Measurements from ENCODE around the gene CTDP1. TPM values are rescaled to one million over a fixed set of nuclear protein-coding genes. Genes with fewer than 3 reads are reported as not detected.

The CTDP1 gene
- total RNA-seq, 1 experiment from 2014 or later, result 24.9 TPM

- Histone ChIP-seq H3K27me3 (ENCODE audit: insufficient read depth, low read length) (no peaks in the 10 kb centered on the region), H3K79me2 (ENCODE audit: insufficient read depth, low read length) (peaks cover 6% of the 10 kb centered on the region), H3K9me2 (ENCODE audit: insufficient read depth) (no peaks in the 10 kb centered on the region), H3K36me3 (ENCODE audit: control insufficient read depth in 1 of 2, insufficient read depth in 2 of 2, low read length in 2 of 2) (peaks cover 11 to 23% of the 10 kb centered on the region in 2 experiments; a peak in 3 of 4 replicates), H2AFZ (ENCODE audit: low read depth, low read length, poor library complexity, severe bottlenecking) (no peak overlapping the region), H3K4me2 (ENCODE audit: low read length) (no peak overlapping the region), H4K20me1 (ENCODE audit: insufficient read depth) (no peaks in the 10 kb centered on the region), H3K27ac (ENCODE audit: low read depth, low read length) (no peak overlapping the region), H3K9me3 (ENCODE audit: control insufficient read depth in 1 of 2, insufficient read depth in 1 of 2, low read depth in 1 of 2, low read length in 2 of 2) (no peaks in the 10 kb centered on the region), H3K4me1 (ENCODE audit: control insufficient read depth in 1 of 2, insufficient read depth in 2 of 2, low read length in 2 of 2) (no peaks in the 10 kb centered on the region), H3K9ac (ENCODE audit: low read length) (no peak overlapping the region), H3K4me3 (replicated peaks in 1 of 2; ENCODE audit: low read depth in 1 of 2, low read length in 2 of 2) (no peak overlapping the region)
- ChIA-PET RAD21 (ENCODE audit: low non-redundant PET in 1 of 2, low total read pairs in 2 of 2, uncharacterized antibody in 2 of 2, unreplicated experiment in 2 of 2) (no interaction called here), CTCF (no interaction called here), POLR2A (no interaction called here)
- DNase-seq (ENCODE audit: low read depth, low spot score) (no peak), ATAC-seq (no peak)
- BruUV-seq (replicated peaks), result no TSS peak
- TF ChIP-seq POLR2AphosphoS5 (IDR thresholded peaks at IDR 0.05; ENCODE audit: low read depth, low read length) (no peak), TCF7L2 (IDR thresholded peaks at IDR 0.05; ENCODE audit: borderline replicate concordance, extremely low read depth, insufficient read depth, insufficient read length) (no peak), RAD21 (IDR thresholded peaks at IDR 0.05; ENCODE audit: low read depth) (no peak), CBX3 (IDR thresholded peaks at IDR 0.05; ENCODE audit: low read depth) (no peak), POLR2A (IDR thresholded peaks at IDR 0.05; ENCODE audit: borderline replicate concordance, extremely low read depth, insufficient read depth, insufficient read length) (no peak), SP1 (IDR thresholded peaks at IDR 0.05; ENCODE audit: low read depth) (no peak), SIN3A (IDR thresholded peaks at IDR 0.05; ENCODE audit: low read depth) (no peak), SRF (IDR thresholded peaks at IDR 0.05; ENCODE audit: low read depth) (no peak), ELF1 (IDR thresholded peaks at IDR 0.05; ENCODE audit: borderline replicate concordance, low read depth) (no peak), YY1 (IDR thresholded peaks at IDR 0.05; ENCODE audit: extremely low read depth, insufficient replicate concordance, low read depth, low read length) (no peak), EZH2 (IDR thresholded peaks at IDR 0.05) (no peak), ATF3 (IDR thresholded peaks at IDR 0.05) (no peak), ZBTB33 (IDR thresholded peaks at IDR 0.05; ENCODE audit: extremely low read depth, insufficient replicate concordance, low read length) (no peak), EGR1 (IDR thresholded peaks at IDR 0.05; ENCODE audit: low read depth) (no peak), EZH2phosphoT487 (IDR thresholded peaks at IDR 0.05; ENCODE audit: borderline replicate concordance) (no peak), MAX (IDR thresholded peaks at IDR 0.05) (no peak), CTCF (IDR thresholded peaks at IDR 0.05 in 2 of 3, conservative IDR thresholded peaks at IDR 0.05 in 1 of 3; ENCODE audit: borderline replicate concordance in 1 of 3, insufficient read depth in 1 of 3, low read depth in 2 of 3, low read length in 2 of 3) (no peak), ZNF274 (IDR thresholded peaks at IDR 0.05; ENCODE audit: low read depth, low read length) (no peak)
- intact Hi-C loops (cut with micrococcal nuclease), result loop anchor here (10.0 kb wide), 1 partner anchor 56 kb away; no protein-coding TSS in a partner anchor
Measured at GRCh38 chr18:79720359-79720733, 40.7 kb downstream of the CTDP1 start.
